ENCODE results near the gene STH. TPM values are rescaled to one million over a fixed set of nuclear protein-coding genes. Genes with fewer than 3 reads are reported as not detected.
A peak's percentile ranks its signal among the peaks of the same experiment; 100 is the strongest.

Gene STH
- total RNA-seq, 1 donor from 2014 or later, result not detected

GRCh38 chr17:46030752-46031151 lies 31.7 kb downstream of the STH start:
- no peak for TF ChIP-seq CTCF (IDR thresholded peaks at IDR 0.05)

GRCh38 chr17:46031440-46031839 lies 32.4 kb downstream of the STH start:
- Mint-ChIP-seq H3K27ac (ENCODE audit: unreplicated experiment) (no peak overlapping the region), H3K4me1 (ENCODE audit: unreplicated experiment) (no peaks in the 10 kb centered on the region), H3K36me3 (ENCODE audit: unreplicated experiment) (peaks cover 63% of the 10 kb centered on the region), H3K4me3 (ENCODE audit: unreplicated experiment) (no peak overlapping the region), H3K9me3 (ENCODE audit: unreplicated experiment) (no peaks in the 10 kb centered on the region), H3K27me3 (ENCODE audit: unreplicated experiment) (no peaks in the 10 kb centered on the region)
- no peak for TF ChIP-seq CTCF (IDR thresholded peaks at IDR 0.05)
- DNase-seq (ENCODE audit: extremely low spot score, unreplicated experiment), result no peak

More at GRCh38 chr17:46030752-46031151, 31.7 kb downstream of the STH start:
- no peaks in the 10 kb centered on the region for H3K4me1 Mint-ChIP-seq (ENCODE audit: unreplicated experiment)
- H3K36me3 Mint-ChIP-seq (ENCODE audit: unreplicated experiment), result peaks cover 60% of the 10 kb centered on the region
- peak overlapping the region; percentile 44 for H3K27ac Mint-ChIP-seq (ENCODE audit: unreplicated experiment)
- H3K9me3 Mint-ChIP-seq (ENCODE audit: unreplicated experiment), result no peaks in the 10 kb centered on the region
- DNase-seq (ENCODE audit: extremely low spot score, unreplicated experiment), result no peak
- no peak overlapping the region for H3K4me3 Mint-ChIP-seq (ENCODE audit: unreplicated experiment)
- H3K27me3 Mint-ChIP-seq (ENCODE audit: unreplicated experiment), result no peaks in the 10 kb centered on the region

- H3K4me3 Mint-ChIP-seq (ENCODE audit: unreplicated experiment), result no peak overlapping the region
- H3K9me3 Mint-ChIP-seq (ENCODE audit: unreplicated experiment), result no peaks in the 10 kb centered on the region
- H3K4me1 Mint-ChIP-seq (ENCODE audit: unreplicated experiment), result no peaks in the 10 kb centered on the region
- H3K27me3 Mint-ChIP-seq (ENCODE audit: unreplicated experiment), result no peaks in the 10 kb centered on the region
- no peak overlapping the region for H3K27ac Mint-ChIP-seq (ENCODE audit: unreplicated experiment)
- H3K36me3 Mint-ChIP-seq (ENCODE audit: unreplicated experiment), result peaks cover 63% of the 10 kb centered on the region
- TF ChIP-seq CTCF (IDR thresholded peaks at IDR 0.05), result no peak
- DNase-seq (ENCODE audit: extremely low spot score, unreplicated experiment), result no peak
These were observed 32.9 kb downstream of the STH start for GRCh38 chr17:46031920-46032319.

- no peak for TF ChIP-seq CTCF (IDR thresholded peaks at IDR 0.05)
- Mint-ChIP-seq H3K27ac (ENCODE audit: unreplicated experiment) (no peak overlapping the region), H3K4me3 (ENCODE audit: unreplicated experiment) (no peak overlapping the region), H3K4me1 (ENCODE audit: unreplicated experiment) (no peaks in the 10 kb centered on the region), H3K27me3 (ENCODE audit: unreplicated experiment) (no peaks in the 10 kb centered on the region), H3K36me3 (ENCODE audit: unreplicated experiment) (peaks cover 68% of the 10 kb centered on the region), H3K9me3 (ENCODE audit: unreplicated experiment) (no peaks in the 10 kb centered on the region)
- no peak for DNase-seq (ENCODE audit: extremely low spot score, unreplicated experiment)
These were observed 33.9 kb downstream of the STH start for GRCh38 chr17:46032909-46033308.

- Mint-ChIP-seq H3K27me3 (ENCODE audit: unreplicated experiment) (no peaks in the 10 kb centered on the region), H3K9me3 (ENCODE audit: unreplicated experiment) (no peaks in the 10 kb centered on the region), H3K4me3 (ENCODE audit: unreplicated experiment) (no peak overlapping the region), H3K4me1 (ENCODE audit: unreplicated experiment) (no peaks in the 10 kb centered on the region), H3K27ac (ENCODE audit: unreplicated experiment) (no peak overlapping the region), H3K36me3 (ENCODE audit: unreplicated experiment) (peaks cover 68% of the 10 kb centered on the region)
- DNase-seq (ENCODE audit: extremely low spot score, unreplicated experiment), result no peak
- TF ChIP-seq CTCF (IDR thresholded peaks at IDR 0.05), result no peak
These were observed 34.3 kb downstream of the STH start for GRCh38 chr17:46033392-46033791.
